ENCODE data around the gene RAB20.

RAB20 gene

GRCh38 chr13:110582421-110582954 is 21.0 kb upstream of the RAB20 start:
- no peak overlapping the region for H3K4me3 ChIP-seq (replicated peaks; ENCODE audit: insufficient read depth, low read length)
- TF ChIP-seq SPI1 (IDR thresholded peaks at IDR 0.05; ENCODE audit: borderline replicate concordance, low read depth) (no peak), GABPA (IDR thresholded peaks at IDR 0.05; ENCODE audit: low read depth) (no peak), REST (IDR thresholded peaks at IDR 0.05; ENCODE audit: insufficient replicate concordance, low read depth) (no peak), CTCF (IDR thresholded peaks at IDR 0.05; ENCODE audit: insufficient read depth, low read length) (no peak), POLR2AphosphoS5 (IDR thresholded peaks at IDR 0.05; ENCODE audit: low read depth) (no peak)
- no peak for DNase-seq (ENCODE audit: low read depth in 1 of 2, low spot score in 1 of 2)
- no peak overlapping the region for H3K27ac ChIP-seq (replicated peaks)
- H3K27me3 ChIP-seq (ENCODE audit: insufficient read depth, poor library complexity, severe bottlenecking): no peaks in the 10 kb centered on the region

- Histone ChIP-seq H3K4me3 (replicated peaks; ENCODE audit: insufficient read depth, low read length) (no peak overlapping the region), H3K27me3 (ENCODE audit: insufficient read depth, poor library complexity, severe bottlenecking) (no peaks in the 10 kb centered on the region), H3K27ac (replicated peaks) (no peak overlapping the region)
- DNase-seq (ENCODE audit: low read depth in 1 of 2, low spot score in 1 of 2): no peak
- no peak for TF ChIP-seq GABPA (IDR thresholded peaks at IDR 0.05; ENCODE audit: low read depth)
- TF ChIP-seq SPI1 (IDR thresholded peaks at IDR 0.05; ENCODE audit: borderline replicate concordance, low read depth): no peak
- TF ChIP-seq CTCF (IDR thresholded peaks at IDR 0.05; ENCODE audit: insufficient read depth, low read length): no peak
These were observed 20.1 kb upstream of the RAB20 start for GRCh38 chr13:110581506-110582185.

GRCh38 chr13:110580800-110581199 is 19.3 kb upstream of the RAB20 start:
- TF ChIP-seq SPI1 (IDR thresholded peaks at IDR 0.05; ENCODE audit: borderline replicate concordance, low read depth) (no peak), CTCF (IDR thresholded peaks at IDR 0.05; ENCODE audit: insufficient read depth, low read length) (no peak), REST (IDR thresholded peaks at IDR 0.05; ENCODE audit: insufficient replicate concordance, low read depth) (no peak)
- no peak for DNase-seq (ENCODE audit: low read depth in 1 of 2, low spot score in 1 of 2)
- Histone ChIP-seq H3K27me3 (ENCODE audit: insufficient read depth, poor library complexity, severe bottlenecking) (no peaks in the 10 kb centered on the region), H3K27ac (replicated peaks) (no peak overlapping the region), H3K4me3 (replicated peaks; ENCODE audit: insufficient read depth, low read length) (no peak overlapping the region)

- DNase-seq (ENCODE audit: low read depth in 1 of 2, low spot score in 1 of 2): no peak
- H3K27ac ChIP-seq (replicated peaks): no peak overlapping the region
- H3K27me3 ChIP-seq (ENCODE audit: insufficient read depth, poor library complexity, severe bottlenecking): no peaks in the 10 kb centered on the region
- H3K4me3 ChIP-seq (replicated peaks; ENCODE audit: insufficient read depth, low read length): no peak overlapping the region
- TF ChIP-seq REST (IDR thresholded peaks at IDR 0.05; ENCODE audit: insufficient replicate concordance, low read depth) (no peak), POLR2AphosphoS5 (IDR thresholded peaks at IDR 0.05; ENCODE audit: low read depth) (no peak), CTCF (IDR thresholded peaks at IDR 0.05; ENCODE audit: insufficient read depth, low read length) (no peak), GABPA (IDR thresholded peaks at IDR 0.05; ENCODE audit: low read depth) (no peak), SPI1 (IDR thresholded peaks at IDR 0.05; ENCODE audit: borderline replicate concordance, low read depth) (no peak)
These were observed 16.8 kb upstream of the RAB20 start for GRCh38 chr13:110578363-110578762.
